ENCODE results near the gene DOCK10.

Gene DOCK10

DNA sequence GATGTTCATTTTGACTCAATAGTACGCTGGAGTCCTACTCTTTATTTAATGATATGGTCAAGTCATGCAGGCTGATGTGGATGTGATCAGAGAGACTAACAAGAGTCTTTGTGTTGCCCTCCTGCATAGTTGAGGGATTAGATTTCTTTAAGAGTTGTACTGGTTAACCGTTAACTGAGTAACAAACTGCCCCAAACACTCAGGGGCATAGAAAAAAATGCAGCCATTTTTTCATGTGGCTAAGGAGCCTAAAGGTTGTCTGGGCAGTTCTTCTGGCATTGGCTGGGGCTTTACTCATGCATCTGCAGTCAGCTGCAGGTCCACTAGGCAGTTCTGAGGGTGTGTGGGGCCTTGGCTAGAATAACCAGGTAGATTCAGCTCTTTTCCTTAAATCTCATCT, 32.5 kb downstream of the DOCK10 start:
- FAIRE-seq, result no peak

DNA sequence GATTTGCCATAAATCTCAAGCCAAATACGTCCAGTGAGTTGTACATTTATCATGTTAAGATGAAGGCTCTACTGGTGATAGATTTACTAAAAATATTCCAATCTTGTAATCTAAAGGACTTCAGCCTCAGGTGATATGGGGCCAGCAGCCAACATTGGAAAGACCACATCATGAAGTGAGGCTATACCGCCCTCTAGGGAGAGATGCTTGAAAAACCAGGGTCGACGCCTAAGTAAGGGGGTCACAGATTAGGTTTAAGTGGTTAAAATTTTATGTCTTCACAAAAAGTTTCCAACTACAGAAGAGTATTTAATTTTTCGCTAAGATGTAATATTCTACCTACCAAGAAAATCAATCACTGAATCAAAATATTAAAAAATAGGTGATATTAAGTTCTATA, 33.3 kb downstream of the DOCK10 start:
- FAIRE-seq, result no peak

DNA sequence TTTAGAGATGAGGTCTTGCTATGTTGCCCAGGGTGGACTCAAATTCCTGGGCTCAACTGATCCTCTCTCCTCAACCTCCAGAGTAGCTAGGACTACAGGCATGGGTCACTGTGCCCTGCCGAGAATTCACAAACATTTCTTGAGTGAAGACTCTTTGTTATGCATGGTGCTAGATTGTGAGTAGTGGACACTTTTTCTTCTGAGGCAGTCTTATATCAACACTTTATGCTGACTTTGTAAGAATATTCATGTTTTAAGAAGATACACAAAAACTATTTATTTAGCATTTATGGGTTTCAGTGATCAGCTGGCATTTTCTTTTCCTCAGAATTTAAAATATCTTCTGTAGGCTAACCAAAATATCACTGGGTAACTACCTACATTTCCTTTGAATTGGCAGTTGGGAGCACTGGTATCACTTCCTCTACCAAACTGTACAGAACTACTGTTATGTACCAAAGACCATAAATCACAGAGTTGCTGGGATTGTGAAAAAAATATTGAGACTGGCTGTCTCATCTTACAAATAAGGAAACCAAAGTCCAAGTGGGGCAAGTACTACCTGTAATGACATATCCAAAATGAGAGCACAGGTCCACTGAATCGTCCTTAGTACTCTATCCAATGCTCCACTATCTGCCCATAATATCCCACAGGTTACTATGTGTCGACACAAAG, 34.0 kb downstream of the DOCK10 start:
- no peak for FAIRE-seq

DNA sequence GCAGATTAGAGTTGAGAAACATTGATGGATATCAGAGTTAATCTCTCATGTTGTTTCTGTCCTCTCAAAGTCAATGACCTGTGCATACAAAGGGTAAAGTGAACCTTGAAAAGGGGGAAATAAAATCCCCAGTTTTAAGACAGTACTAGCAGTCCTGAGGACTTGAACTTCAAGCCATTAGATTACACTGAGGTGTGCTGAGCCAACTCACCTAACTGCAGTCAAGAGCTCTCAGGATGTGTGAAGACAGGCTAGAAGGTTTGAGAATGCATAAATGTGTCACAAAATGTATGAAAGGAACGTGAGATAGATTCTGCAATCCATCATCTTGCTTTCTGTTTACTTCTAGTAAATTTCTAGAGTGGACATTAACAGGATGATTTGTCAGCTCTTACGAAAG, 35.5 kb downstream of the DOCK10 start:
- no peak for FAIRE-seq

DNA sequence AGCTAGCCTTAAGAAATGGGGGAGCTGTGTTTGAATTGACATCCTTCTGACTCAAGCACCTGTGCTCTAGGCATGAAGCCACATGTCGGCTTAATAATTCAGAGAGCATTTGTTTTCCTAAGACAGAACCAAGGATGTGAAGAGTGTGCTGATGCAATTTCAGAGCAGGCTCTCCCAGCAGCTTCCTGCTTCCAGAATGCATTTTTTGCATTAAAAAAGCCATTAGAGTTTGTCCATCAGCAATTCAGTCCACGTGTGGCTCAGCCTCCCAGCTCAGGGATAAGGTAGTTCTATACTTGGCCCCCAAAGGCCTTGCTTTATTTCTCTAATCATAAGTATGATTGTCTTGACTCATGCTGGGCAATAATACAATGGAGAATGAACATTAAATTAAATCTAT, 37.7 kb downstream of the DOCK10 start:
- no peak for FAIRE-seq

DNA sequence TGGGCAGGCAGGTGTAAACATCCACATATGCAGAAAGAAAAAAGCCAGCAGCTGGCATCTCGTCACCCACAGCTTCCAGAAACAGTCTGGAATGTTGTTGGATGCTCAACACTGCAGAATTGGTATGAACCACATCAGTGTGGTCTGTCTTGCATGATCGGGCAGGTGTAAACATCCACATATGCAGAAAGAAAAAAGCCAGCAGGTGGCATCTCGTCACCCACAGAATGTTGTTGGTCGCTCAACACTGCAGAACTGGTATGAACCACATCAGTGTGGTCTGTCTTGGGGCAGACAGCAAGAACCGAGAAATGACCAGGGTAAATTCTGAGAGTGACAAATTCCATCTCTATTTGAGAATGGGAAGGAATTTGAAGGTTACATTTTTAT, 39.6 kb downstream of the DOCK10 start:
- no peak for FAIRE-seq

DNA sequence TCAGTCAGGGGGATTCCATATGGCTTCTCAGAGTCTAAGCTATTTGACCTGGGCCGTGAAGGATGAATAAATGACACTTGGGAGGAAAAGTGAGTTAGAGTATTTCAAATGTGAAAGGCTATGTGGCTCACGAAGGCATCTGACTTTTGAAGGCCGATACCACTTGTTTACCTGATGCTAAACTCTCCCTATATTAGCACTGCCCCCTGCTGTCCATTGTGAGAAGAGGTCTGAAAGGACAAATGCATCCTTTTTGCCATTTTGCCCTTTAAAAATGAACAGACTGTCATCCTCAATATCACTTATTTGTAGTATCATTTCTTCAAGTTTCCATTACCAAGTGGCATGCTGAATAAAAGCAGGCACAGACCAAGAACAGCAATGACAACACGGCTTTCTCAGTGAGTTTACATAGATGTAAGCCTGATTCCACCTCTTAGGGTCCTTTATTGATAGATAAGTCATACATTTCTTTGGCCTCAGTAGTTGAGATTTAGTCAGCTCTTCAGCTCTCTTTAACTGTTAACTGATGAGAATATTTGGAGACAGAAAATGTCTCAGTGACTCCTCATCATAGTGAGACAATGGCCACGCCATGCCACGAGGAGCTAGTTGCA, 40.1 kb downstream of the DOCK10 start:
- peak; percentile 3 for FAIRE-seq

DNA sequence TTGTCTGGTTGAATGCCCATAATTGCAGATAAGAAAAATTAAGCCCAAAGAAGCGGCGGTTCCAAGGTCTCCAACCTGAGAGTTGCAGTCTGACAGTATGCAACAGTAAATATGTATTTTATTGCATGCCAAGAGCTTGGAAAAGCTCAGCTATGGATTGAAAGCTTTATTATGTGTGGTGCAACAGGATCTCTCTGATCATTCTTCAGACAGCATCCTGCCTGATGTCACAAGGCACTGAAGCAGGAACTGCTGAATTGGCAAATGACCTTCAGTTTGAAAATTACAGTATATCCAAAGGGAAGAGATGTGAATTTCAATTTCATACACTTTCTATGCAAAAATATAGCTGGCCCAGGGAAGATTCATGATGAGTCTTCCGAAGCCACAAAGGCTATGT, 42.5 kb downstream of the DOCK10 start:
- no peak for FAIRE-seq

DNA sequence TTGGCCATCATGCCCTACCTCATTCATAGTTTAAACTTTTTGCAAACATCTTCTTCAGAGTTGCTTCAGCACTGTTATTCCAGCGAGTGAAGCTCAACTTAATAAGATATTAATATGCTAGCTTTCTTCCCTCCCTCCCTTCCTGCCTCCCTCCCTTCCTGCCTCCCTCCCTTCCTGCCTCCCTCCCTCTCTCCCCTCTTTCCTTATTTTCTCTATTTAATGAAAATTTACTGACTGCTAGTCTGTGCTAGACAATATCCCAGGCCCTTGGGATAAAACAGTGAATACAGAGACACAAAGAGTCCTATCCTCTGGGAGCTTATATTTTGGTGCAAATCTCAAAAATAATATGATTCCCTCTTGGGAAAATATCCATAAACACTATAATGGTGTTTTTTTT, 42.9 kb downstream of the DOCK10 start:
- no peak for FAIRE-seq

DNA sequence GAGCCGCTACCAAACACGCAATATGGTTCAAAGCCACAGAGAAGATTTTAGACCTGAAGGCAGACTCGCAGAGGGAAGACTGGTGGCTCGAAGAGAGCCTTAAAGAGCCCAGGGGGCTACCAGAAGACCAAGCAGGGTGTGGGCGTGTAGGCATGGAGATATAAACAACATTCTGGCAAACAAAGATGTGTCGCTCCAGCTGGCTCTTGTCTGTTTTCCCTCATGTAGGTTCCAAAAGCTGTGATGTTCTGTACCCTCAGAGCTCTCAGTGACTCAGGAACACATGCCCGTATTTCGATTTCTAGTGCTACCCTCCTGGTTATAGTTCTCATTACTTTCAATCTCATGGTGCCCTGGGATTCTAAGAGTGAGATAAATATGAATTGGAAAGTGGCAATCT, 44.5 kb downstream of the DOCK10 start:
- no peak for FAIRE-seq

DNA sequence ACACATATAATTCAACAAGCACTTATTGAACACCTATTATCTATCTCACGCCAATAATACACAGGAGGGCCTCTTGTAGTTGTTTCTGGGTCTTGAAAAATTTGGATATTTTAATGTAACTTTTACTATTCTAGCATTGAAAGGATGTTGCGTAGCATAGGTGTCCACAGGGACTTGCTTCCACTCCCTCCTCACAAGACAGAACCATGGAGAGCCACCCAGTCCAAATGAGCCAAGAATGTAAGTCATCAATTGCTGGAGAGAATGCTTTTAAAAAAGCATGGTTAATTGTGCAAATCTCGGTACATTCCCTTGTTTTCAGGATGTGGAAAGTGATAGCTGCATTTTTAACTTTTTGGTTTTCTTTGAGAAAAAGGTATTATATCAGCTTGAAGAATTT, 46.8 kb downstream of the DOCK10 start:
- no peak for FAIRE-seq

DNA sequence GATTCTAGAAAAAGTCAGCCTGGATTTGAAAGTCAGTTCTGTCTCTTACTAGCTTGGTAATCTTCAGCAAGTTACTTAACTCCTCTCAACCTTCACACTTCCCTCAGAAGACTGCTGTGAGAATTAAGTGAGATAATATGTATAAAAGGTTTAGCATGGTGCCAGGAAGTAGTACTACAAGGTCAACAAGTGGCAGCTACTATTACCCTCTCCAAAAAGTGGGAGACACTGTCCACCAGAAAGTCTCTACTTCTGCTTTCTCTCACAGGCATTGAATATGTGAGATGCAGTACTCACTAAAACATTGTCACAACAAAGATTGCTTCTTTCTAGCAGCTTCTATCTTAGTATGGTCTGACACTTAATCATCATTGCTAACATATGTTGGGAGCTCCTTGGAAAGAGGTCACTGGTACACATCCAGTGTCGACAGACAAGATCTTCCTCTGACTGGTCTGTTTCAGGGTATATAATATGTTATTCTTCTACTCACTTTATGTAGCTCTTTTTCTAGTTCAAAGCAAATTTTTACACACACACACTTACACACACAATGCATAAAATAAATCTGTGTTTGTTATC, 47.9 kb downstream of the DOCK10 start:
- FAIRE-seq, result no peak

DNA sequence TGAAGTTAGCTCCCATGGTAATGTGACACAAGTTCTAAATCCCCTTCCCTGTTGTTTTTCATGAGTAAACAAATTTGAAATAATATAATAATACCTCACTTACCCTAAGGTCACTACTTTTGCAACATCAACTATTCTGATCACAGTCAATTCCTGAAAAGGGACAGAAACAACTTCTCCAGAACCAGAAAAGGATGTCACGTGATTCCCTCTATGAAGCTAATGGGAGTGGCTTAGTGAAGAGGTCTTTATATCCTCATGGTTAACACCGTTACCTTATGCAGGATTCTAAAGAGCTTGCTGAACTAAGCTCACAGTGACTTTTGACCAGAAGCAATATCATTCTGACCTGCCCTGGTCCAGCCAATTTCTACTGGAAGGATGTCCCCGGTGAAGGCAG, 51.6 kb downstream of the DOCK10 start:
- no peak for FAIRE-seq

DNA sequence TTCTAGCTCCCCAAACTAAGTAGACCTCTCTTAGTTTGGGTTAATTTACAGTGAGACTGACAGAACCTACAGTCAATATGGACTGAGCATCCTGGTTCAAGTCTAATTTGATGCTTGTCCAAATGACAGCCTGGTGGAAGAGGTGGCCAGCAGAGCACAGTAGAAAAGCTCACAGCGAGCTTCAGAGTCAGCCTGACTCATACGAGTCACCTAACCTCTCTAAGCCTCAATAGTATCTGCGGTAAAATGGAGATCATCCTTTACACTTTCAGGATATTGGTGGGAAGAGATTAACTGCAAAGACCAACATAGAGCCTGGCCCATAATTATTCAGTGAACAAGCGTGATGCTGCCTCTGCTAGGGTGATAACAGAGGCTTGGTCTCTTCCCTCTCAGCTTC, 54.5 kb downstream of the DOCK10 start:
- FAIRE-seq, result no peak

DNA sequence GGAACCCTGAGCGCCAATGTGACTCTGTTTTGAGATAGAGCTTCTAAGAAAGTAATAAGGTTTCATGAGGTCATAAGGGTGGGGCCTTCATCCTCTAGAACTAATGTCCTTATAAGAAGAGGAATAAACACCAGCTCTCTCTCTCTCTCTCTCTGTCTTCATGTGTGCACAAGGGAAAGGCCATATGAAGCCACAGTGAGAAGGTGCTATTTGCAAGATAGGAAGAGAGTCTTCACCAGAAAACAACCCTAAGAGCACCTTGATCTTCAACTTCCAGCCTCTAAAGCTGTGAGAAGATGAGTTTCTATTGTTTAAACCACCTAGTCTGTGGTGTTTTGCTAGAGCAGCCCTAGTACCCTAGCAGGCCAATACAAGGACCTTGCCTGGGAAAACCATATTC, 55.8 kb downstream of the DOCK10 start:
- no peak for FAIRE-seq

DNA sequence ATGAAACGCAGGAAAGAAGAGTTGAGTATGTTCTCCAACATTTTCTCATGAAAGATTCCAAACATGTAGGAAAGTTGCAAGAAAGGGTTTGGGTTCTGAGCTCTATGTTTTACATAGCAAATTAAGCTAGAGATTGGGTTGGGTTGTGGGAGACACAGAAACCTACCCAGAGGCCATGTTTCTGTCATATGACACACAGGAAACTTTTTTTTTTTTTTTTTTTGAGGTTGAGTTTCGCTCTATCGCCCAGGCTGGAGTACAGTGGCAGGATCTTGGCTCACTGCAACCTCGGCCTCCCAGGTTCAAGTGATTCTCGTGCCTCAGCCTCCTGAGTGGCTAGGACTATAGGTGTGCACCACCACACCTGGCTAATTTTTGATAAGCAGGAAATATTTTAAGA, 57.6 kb downstream of the DOCK10 start:
- FAIRE-seq, result no peak

DNA sequence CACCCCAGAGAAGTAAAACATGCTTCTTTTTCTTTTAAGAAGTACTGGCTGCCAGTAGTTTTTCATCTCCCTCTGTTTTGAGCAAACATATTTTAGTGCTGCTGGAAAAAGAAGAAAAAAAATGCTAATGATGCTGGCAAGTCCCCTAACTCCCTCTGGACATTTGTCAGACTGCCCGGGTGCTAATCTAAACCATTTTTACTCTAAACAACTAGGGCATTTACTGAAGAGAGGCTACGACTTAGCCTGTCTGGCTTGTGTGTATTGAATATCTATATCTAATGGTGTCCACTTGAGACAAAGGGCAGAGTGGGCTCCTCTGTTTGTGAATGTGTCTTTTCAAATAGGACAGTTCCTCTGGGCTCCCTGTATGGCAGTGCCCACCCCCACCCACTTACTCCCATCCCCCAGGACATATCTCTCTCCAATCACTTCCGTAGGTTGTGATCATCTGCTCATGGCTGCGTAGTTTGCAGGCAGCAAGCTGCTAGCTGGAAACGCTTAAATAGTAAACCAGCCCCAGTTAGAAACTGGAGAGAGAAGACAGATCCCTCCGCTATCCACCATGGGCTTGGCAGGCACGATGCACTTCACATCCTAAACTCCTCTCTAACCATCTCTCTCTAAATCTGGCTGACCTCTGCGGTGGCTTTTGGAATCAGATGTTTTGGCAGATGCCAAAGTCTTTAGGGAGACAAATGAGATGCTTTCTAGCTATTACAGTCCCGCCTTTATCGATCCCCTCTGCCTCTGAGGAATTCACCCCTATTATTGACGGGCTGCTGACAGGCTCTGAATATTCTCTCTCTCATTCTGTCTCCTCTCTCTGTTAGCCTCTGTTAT, 58.3 kb downstream of the DOCK10 start:
- FAIRE-seq, result no peak

DNA sequence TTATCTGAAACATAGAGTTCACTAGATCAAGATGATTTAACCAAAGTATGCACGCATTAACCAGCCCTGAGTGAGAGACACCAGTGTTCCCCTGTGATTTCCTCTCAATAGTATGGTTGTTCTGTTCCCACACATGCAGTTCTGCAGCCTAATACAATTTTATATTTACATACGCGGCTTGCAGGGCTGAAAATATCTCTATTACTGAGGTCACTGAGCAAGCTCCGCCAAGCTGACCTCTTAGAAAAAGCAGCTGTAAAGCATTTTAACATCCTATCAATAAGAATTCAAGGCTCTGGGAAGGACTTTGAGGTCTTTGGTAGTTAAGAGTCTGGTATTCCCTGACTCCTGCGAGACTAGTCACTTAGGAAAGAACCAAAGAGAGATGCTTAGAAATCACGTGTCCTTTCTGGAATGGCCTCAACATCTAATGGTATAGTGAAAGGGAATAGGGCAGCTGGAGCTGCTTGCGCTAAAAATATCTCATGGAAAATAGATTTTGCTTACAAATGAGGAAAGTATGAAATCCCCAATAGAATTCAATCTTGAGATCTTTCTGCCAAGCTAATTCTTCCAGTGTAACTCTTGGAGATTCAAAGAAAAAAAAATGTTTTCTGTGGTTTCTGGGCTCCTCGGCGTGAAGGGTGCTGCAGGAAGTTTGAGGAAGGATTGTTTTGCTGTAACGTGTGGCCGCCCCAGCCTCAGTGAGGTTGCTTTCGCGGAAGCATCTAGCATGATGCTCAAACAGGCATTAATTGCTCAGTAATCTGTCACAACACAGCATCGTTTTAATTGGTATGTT, 59.2 kb downstream of the DOCK10 start:
- no peak for FAIRE-seq

DNA sequence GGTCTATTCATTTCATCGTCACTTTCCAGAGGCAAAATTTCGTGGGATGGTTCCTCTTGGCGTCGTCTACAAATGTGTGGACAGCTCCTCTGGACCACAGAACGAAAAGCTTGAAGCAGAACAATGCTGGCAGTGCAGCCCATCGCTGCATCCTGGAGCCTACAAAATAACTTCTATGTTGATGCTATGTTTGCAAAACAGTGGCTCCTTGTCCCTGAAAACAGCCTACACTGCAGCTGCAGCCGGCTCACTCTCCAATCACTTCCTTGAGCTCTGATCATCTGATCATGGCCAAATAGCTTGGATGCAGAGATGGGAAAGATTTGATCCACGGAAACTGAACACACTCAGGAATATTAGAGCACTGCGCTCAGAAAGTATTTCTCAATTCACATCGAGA, 60.0 kb downstream of the DOCK10 start:
- FAIRE-seq, result no peak

DNA sequence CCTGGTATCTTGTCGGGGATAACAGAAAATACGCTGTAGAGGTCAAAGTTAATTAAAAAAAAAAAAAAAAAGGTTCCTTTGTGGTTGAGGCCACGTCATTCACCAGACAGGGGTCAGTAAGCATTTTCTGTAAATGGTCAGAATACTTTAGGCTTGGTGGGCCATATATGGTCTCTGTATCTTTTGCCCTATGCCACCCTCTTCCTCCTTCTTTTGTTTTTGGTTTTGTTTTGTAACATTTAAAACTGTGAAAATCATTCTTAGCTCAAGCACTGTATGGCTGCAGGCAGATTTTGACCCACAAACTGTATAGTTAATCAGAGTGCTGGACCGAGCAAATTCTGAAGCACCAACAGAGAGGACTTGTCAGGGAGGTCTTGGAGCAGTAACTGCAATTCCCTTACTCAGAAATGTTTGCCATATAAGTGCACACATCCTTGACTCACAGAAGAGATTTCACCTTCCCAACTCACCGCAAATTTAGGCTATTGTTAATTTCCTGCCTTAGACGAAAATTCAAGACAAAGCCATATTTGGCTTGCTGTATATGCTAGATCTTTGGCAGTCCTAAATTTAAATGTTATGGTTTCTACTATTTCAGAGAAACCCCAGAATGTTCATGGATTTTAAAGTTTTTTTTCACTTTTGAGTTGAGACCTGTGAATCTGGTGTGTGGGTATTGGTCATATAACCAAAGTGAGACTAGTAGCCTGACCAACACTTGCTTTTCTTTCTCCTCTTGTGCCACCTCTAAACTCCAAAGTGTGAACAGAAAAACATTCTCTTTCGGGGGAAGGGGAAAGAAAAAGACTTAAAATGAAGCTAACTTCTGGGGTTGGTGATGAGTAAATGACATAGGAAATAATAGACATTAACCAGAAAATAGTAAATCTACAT, 65.4 kb downstream of the DOCK10 start:
- FAIRE-seq, result no peak

DNA sequence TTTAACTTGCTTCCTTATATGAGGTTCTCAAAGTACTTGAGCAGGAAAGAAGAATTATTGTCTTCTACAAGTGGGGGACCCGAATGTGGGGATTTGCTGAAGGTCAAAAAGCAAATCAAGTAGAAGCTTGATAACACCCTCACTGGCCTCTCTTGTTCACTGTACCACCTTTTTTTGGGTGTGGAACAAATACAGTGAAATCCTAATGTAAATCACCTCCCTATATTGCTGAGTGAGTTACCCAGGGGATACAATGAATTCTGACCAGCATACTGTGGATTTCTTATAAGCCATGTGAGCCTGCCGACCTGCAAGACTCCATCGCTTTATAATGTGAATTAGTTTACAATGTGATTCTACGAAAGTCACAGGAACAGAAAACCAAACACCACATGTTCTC, 66.5 kb downstream of the DOCK10 start:
- FAIRE-seq, result no peak

All from A204.1 (cell line).